ENCODE measurements around the gene DNAJC2.

GRCh38 chr7:103343758-103344452 is 662 bp downstream of the DNAJC2 start:
- TF ChIP-seq, protein P1, sequence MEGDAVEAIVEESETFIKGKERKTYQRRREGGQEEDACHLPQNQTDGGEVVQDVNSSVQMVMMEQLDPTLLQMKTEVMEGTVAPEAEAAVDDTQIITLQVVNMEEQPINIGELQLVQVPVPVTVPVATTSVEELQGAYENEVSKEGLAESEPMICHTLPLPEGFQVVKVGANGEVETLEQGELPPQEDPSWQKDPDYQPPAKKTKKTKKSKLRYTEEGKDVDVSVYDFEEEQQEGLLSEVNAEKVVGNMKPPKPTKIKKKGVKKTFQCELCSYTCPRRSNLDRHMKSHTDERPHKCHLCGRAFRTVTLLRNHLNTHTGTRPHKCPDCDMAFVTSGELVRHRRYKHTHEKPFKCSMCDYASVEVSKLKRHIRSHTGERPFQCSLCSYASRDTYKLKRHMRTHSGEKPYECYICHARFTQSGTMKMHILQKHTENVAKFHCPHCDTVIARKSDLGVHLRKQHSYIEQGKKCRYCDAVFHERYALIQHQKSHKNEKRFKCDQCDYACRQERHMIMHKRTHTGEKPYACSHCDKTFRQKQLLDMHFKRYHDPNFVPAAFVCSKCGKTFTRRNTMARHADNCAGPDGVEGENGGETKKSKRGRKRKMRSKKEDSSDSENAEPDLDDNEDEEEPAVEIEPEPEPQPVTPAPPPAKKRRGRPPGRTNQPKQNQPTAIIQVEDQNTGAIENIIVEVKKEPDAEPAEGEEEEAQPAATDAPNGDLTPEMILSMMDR (IDR thresholded peaks at IDR 0.05): no peak
- TF ChIP-seq EP300 (IDR thresholded peaks at IDR 0.05; ENCODE audit: low read depth) (no peak), POLR2A (IDR thresholded peaks at IDR 0.05) (no peak)
